Measurements from ENCODE around the gene ARID3B.

ARID3B gene

DNA sequence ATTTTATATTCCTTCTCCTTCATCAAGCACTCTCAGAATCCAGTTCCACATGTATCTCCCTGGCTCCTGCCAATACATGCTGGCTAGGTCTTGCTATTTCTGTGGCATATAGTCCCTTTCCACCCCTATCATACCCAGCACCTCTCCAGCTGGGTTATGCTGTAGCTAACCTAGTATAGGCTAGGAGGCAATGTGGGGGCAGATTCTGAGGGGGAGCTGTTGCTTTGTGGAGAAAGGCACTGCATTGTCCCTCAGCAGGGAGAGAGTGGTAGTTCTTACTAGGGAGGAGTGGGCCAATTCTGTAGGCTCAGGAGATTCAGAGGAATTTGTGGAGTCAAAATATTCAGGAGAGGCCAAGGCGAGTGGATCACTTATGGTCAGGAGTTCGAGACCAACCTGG is 40.6 kb upstream of the ARID3B start:
- Histone ChIP-seq H3K27me3 (ENCODE audit: insufficient read depth, poor library complexity, severe bottlenecking) (no peaks in the 10 kb centered on the region), H3K4me3 (replicated peaks; ENCODE audit: insufficient read depth, low read length) (no peak overlapping the region)
- TF ChIP-seq, protein P1, sequence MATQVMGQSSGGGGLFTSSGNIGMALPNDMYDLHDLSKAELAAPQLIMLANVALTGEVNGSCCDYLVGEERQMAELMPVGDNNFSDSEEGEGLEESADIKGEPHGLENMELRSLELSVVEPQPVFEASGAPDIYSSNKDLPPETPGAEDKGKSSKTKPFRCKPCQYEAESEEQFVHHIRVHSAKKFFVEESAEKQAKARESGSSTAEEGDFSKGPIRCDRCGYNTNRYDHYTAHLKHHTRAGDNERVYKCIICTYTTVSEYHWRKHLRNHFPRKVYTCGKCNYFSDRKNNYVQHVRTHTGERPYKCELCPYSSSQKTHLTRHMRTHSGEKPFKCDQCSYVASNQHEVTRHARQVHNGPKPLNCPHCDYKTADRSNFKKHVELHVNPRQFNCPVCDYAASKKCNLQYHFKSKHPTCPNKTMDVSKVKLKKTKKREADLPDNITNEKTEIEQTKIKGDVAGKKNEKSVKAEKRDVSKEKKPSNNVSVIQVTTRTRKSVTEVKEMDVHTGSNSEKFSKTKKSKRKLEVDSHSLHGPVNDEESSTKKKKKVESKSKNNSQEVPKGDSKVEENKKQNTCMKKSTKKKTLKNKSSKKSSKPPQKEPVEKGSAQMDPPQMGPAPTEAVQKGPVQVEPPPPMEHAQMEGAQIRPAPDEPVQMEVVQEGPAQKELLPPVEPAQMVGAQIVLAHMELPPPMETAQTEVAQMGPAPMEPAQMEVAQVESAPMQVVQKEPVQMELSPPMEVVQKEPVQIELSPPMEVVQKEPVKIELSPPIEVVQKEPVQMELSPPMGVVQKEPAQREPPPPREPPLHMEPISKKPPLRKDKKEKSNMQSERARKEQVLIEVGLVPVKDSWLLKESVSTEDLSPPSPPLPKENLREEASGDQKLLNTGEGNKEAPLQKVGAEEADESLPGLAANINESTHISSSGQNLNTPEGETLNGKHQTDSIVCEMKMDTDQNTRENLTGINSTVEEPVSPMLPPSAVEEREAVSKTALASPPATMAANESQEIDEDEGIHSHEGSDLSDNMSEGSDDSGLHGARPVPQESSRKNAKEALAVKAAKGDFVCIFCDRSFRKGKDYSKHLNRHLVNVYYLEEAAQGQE (IDR thresholded peaks at IDR 0.05; ENCODE audit: insufficient replicate concordance, low read depth): no peak
- TF ChIP-seq, protein P2, sequence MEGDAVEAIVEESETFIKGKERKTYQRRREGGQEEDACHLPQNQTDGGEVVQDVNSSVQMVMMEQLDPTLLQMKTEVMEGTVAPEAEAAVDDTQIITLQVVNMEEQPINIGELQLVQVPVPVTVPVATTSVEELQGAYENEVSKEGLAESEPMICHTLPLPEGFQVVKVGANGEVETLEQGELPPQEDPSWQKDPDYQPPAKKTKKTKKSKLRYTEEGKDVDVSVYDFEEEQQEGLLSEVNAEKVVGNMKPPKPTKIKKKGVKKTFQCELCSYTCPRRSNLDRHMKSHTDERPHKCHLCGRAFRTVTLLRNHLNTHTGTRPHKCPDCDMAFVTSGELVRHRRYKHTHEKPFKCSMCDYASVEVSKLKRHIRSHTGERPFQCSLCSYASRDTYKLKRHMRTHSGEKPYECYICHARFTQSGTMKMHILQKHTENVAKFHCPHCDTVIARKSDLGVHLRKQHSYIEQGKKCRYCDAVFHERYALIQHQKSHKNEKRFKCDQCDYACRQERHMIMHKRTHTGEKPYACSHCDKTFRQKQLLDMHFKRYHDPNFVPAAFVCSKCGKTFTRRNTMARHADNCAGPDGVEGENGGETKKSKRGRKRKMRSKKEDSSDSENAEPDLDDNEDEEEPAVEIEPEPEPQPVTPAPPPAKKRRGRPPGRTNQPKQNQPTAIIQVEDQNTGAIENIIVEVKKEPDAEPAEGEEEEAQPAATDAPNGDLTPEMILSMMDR (IDR thresholded peaks at IDR 0.05; ENCODE audit: insufficient read depth, low read length): no peak
- TF ChIP-seq SPI1 (IDR thresholded peaks at IDR 0.05; ENCODE audit: borderline replicate concordance, low read depth) (no peak), POLR2AphosphoS5 (IDR thresholded peaks at IDR 0.05; ENCODE audit: low read depth) (no peak), GABPA (IDR thresholded peaks at IDR 0.05; ENCODE audit: low read depth) (no peak)

DNA sequence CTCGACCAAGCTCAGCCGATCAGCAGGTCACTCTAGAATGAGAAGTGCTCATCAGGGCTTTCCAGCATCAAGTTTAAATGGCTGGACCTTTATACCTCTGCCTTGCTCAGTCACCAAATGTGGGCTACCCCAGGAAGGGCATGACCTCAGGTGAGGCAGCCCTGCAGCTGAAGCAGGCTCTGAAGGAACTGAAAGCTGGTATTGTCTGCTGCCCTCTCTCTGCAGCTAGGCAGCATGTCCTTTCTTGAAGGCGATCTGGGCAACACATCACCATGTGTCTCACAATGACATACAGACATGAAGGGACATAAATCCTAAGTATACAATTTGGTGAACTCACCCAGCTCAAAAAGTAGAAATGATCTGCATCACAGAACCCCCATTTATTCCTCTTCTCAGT is 38.7 kb upstream of the ARID3B start:
- TF ChIP-seq POLR2AphosphoS5 (IDR thresholded peaks at IDR 0.05; ENCODE audit: low read depth) (no peak), SPI1 (IDR thresholded peaks at IDR 0.05; ENCODE audit: borderline replicate concordance, low read depth) (no peak), GABPA (IDR thresholded peaks at IDR 0.05; ENCODE audit: low read depth) (no peak)
- TF ChIP-seq, protein P2 (IDR thresholded peaks at IDR 0.05; ENCODE audit: insufficient read depth, low read length): no peak
- TF ChIP-seq, protein P1 (IDR thresholded peaks at IDR 0.05; ENCODE audit: insufficient replicate concordance, low read depth): no peak
- no peak for DNase-seq (ENCODE audit: low read depth in 1 of 2, low spot score in 1 of 2)
- no peaks in the 10 kb centered on the region for H3K27me3 ChIP-seq (ENCODE audit: insufficient read depth, poor library complexity, severe bottlenecking)
- no peak overlapping the region for H3K4me3 ChIP-seq (replicated peaks; ENCODE audit: insufficient read depth, low read length)
- H3K27ac ChIP-seq (replicated peaks): no peak overlapping the region

More for the DNA sequence above, 40.6 kb upstream of the ARID3B start:
- DNase-seq (ENCODE audit: low read depth in 1 of 2, low spot score in 1 of 2): no peak
- no peak overlapping the region for H3K27ac ChIP-seq (replicated peaks)

DNA sequence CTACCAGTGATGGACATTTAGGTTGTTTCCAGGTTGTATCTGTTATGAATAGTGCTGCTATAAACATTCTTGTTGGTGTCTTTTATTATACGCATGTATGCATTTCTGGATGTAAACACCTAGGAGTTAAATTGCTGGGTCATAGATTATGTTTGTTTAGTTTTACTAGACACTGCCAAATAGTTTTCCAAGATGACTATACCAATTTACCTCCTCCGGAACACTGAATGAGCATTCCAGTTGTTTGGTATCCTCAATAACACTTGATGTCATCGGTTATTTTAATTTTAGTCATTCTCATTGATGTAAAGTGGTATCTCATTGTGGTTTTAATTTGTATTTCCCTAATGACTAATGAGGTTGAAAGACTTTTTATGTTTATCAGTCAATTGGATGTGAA is 36.6 kb upstream of the ARID3B start:
- TF ChIP-seq, protein P2 (IDR thresholded peaks at IDR 0.05; ENCODE audit: insufficient read depth, low read length): no peak
- no peak for TF ChIP-seq SPI1 (IDR thresholded peaks at IDR 0.05; ENCODE audit: borderline replicate concordance, low read depth)
- TF ChIP-seq GABPA (IDR thresholded peaks at IDR 0.05; ENCODE audit: low read depth): no peak
- TF ChIP-seq POLR2AphosphoS5 (IDR thresholded peaks at IDR 0.05; ENCODE audit: low read depth): no peak
- no peak for DNase-seq (ENCODE audit: low read depth in 1 of 2, low spot score in 1 of 2)
- H3K4me3 ChIP-seq (replicated peaks; ENCODE audit: insufficient read depth, low read length): no peak overlapping the region
- H3K27me3 ChIP-seq (ENCODE audit: insufficient read depth, poor library complexity, severe bottlenecking): no peaks in the 10 kb centered on the region
- H3K27ac ChIP-seq (replicated peaks): no peak overlapping the region

DNA sequence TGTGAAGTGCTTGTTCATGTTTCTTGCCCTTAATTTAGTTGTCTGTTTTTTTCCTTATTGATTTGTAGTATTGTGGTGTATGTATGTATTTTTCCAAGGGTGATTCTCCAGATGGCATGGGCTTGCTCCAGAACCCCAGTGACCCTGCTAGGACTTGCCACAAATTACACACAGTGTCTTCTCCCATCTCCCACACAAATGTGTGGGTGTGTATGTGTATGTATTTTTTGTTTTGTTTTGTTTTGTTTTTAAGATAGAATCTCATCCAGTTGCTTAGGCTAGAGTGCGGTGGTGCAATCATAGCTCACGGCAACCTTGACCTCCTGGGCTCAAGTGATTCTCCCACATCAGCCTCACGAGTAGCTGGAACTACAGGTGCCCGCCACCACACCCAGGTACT is 36.2 kb upstream of the ARID3B start:
- TF ChIP-seq GABPA (IDR thresholded peaks at IDR 0.05; ENCODE audit: low read depth) (no peak), POLR2AphosphoS5 (IDR thresholded peaks at IDR 0.05; ENCODE audit: low read depth) (no peak), SPI1 (IDR thresholded peaks at IDR 0.05; ENCODE audit: borderline replicate concordance, low read depth) (no peak)
- TF ChIP-seq, protein P1 (IDR thresholded peaks at IDR 0.05; ENCODE audit: insufficient replicate concordance, low read depth): no peak
- TF ChIP-seq, protein P2 (IDR thresholded peaks at IDR 0.05; ENCODE audit: insufficient read depth, low read length): no peak
- no peak for DNase-seq (ENCODE audit: low read depth in 1 of 2, low spot score in 1 of 2)
- Histone ChIP-seq H3K27me3 (ENCODE audit: insufficient read depth, poor library complexity, severe bottlenecking) (no peaks in the 10 kb centered on the region), H3K27ac (replicated peaks) (no peak overlapping the region), H3K4me3 (replicated peaks; ENCODE audit: insufficient read depth, low read length) (no peak overlapping the region)

All from HL-60 (cell line).